HT-29 (cell line): ENCODE measurements around the gene BICC1. TPM values are rescaled to one million over a fixed set of nuclear protein-coding genes. Genes with fewer than 3 reads are reported as not detected.

ENCODE experiments used
- DNase-seq: peaks from one replicate; pipeline ENCODE4 v3.0.0-alpha.2; 2015; ENCODE audit warnings: low spot score
- total RNA-seq: library from RNA; depleted of rRNA; stranded (reverse); fragments of >200 nt; shearing (Covaris generic); gene quantifications from 2 replicates; pipeline ENCODE4 v1.2.3, GENCODE V29; 2014

BICC1 gene
- total RNA-seq, 1 experiment from 2014 or later, result not detected

DNA sequence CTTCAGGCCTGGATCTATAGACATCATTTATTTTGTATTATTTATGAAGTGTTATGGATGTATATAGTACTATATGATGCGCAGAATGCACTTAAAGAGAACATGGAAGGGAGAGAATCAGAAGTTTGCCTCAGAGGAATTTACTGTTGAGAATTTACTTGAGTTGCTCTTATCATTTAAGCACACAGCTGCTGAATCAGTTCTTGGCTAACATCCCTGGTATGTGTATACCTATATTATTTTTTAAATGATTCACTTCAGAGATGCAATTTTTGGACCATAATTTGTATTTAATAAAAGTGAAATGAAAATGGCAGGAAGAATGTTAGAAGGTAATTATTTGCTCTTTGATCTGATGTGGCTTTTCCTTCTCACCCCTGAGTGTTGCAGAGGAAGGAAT lies 191.6 kb downstream of the BICC1 start:
- no peak for DNase-seq

DNA sequence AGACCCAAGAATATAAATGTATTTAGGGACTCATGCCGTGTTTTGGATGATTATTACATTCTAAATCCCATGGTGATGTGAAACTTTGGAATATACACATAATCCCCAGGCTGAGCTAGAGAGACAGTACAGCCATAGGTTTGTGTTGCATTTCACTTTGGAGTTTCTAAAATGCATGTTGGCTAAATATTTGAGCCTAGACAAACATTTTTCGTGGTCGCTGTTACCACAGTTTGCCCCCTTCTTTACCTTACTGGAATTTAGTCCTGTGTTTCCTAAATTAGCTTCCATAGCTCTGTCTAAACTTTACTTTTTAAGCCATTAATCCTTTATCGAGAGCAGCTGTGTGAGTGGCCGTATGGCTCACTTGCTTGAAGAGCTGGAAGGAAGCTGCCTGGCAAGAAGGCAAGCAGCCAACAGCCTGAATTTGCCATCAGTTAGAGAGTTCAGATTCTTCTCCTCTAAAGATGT lies 192.0 kb downstream of the BICC1 start:
- no peak for DNase-seq

DNA sequence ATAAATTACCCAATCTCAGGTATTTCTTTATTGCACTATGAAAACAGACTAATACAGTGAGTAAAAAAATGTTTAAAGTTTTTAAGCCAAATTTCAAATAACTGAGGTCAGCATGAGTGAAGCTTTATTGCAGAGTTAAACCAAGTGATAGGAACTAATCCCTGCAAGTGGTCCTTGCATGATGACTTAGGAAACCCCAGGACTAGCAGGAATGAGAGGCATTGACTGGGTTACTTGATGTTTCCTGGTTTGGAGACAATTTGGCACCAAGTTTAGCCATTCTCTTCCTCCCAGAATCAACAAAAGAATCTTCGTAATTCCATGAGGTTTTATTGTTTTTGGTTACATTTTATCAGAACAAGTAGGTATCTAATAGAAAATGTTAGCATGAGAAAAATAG lies 194.2 kb downstream of the BICC1 start:
- no peak for DNase-seq

DNA sequence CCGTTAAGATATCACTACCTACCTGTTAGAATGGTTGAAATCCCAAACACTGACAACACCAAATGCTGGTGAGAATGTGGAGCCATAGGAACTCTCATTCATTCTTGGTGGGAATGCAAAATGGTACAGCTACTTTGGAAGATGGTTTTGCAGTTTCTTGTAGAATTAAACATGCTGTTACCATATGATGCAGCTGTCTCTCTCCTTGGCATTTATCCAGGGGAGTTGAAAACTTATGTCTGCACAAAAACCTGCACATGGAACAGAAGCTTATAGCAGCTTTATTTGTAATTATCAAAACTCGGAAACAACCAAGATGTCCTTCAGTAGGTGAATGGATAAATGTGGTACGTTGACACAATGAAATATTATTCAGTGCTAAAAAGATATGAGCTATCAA lies 199.5 kb downstream of the BICC1 start:
- DNase-seq, result no peak

DNA sequence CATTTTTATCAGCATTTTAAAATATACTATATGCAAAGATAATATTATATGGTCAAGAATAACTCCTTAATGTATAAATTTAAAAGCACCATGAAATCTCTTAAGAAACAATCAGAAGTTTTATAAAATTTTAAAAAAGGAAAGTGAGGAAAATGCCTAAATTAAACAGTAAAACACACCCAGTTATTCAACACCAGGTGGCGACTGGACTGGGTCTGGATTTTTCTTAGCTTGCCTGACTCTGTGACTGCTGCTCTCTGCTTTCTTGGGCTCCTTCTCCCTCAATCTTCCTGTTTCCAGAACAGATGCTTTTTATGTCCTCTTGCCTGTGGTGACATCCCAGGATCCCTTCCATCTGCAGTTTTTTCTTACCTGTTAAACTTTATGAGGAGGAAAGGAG lies 200.3 kb downstream of the BICC1 start:
- DNase-seq, result peak; percentile 6

GRCh38 chr10:58714409-58714808 lies 201.7 kb downstream of the BICC1 start:
- DNase-seq, result no peak

- no peak for DNase-seq
These were observed 202.4 kb downstream of the BICC1 start for GRCh38 chr10:58715061-58715460.

DNA sequence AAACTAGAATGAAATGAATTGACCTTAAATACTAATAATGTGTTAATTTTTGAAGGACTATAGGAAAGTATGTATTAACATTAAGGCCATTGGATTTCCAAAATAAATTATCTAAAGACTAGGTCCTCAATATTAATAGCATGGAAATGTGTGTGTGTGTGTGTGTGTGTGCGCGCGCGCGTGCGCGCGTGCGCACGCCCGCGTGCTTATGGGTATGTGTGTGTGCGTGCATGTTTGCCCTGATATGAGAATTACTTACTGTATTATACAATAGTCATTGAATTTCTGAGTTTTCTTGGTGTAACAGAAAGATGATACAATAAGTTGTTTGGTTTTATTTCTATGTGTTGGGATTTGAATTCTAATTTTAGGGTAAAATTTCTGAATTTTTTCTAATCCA lies 205.9 kb downstream of the BICC1 start:
- no peak for DNase-seq

- no peak for DNase-seq
These were observed 209.1 kb downstream of the BICC1 start for GRCh38 chr10:58721601-58722281.

GRCh38 chr10:58723186-58723585 lies 210.5 kb downstream of the BICC1 start:
- DNase-seq, result no peak

DNA sequence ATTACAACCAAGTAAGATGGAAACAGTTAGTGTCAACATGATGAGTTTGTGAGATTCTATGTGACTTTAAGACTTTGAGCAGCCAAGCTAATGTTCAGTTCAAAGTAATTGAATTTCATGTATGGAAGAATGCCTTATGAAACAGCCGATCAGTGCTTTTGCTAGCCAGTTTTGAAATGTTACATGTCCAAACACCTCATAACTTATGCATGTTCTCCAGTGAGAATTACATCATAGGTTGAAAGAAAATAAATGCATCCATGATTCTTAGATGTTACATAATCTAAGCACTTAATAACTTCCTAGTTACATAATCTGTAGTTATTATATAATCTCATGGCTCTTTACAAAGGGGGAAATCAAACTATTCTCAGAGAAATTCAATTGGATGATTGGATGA lies 211.3 kb downstream of the BICC1 start:
- DNase-seq, result no peak

GRCh38 chr10:58724781-58725180 lies 212.1 kb downstream of the BICC1 start:
- DNase-seq, result no peak

DNA sequence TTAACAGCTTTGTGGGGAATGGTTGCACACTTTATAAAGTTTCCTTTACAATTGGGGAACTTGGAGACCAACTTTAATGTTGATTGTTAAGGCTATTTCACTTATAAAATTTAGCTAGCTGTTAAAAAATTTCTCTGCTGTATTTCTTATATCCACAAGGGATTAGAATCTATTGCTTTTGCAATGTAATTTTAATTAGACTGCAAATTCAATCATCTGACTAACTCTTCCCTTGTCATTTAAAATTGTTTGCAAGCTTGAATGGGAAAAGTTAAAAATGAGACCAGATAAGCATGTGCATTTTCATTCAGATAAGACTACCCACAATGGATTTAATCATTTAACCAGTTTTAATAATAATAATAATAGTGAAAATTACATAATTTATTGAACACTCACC lies 213.2 kb downstream of the BICC1 start:
- DNase-seq, result no peak

GRCh38 chr10:58727633-58728032 lies 215.0 kb downstream of the BICC1 start:
- no peak for DNase-seq

DNA sequence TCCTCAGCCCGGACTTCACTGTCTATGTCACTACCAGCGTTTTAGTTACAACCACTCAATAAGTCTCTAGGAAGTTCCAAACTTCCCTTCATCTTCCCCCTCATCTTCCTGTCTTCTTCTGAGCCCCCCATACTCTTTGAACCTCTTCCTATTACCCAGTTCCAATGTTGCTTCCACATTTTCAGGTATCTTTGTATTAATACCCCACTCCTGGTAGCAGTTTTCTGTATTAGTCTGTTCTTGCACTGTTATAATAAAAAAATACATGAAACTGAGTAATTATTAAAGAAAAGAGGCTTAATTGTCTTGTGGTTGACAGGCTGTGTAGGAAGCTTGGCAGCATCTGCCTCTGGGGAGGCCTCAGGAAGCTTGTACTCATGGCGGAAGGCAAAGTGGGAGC lies 218.6 kb downstream of the BICC1 start:
- no peak for DNase-seq

GRCh38 chr10:58733436-58733835 lies 220.8 kb downstream of the BICC1 start:
- DNase-seq, result no peak

GRCh38 chr10:58734116-58734515 lies 221.4 kb downstream of the BICC1 start:
- no peak for DNase-seq

- DNase-seq, result no peak
These were observed 222.0 kb downstream of the BICC1 start for GRCh38 chr10:58734664-58735063.

GRCh38 chr10:58735087-58735486 lies 222.4 kb downstream of the BICC1 start:
- DNase-seq, result no peak

- no peak for DNase-seq
These were observed 228.1 kb downstream of the BICC1 start for GRCh38 chr10:58740620-58741369.

- no peak for DNase-seq
These were observed 229.0 kb downstream of the BICC1 start for GRCh38 chr10:58741673-58742072.

GRCh38 chr10:58742141-58742540 lies 229.5 kb downstream of the BICC1 start:
- DNase-seq, result no peak

- DNase-seq, result no peak
These were observed 230.9 kb downstream of the BICC1 start for GRCh38 chr10:58743466-58744115.
